Cardiac muscle cell (in vitro differentiated cells and primary cell): ENCODE data around the gene CEMIP. TPM values are rescaled to one million over a fixed set of nuclear protein-coding genes. Genes with fewer than 3 reads are reported as not detected.

Source experiments
- DNase-seq, 2 donors: peaks; one replicate each; pipeline versions ENCODE4 v3.0.0 to v3.0.0-alpha.2; 2010 to 2017; ENCODE audit warnings: low read depth in 1 of 2, low spot score in 1 of 2
- H3K27ac ChIP-seq: fragments of 200-600 bp; sonication (generic); 2 replicates; pipeline ENCODE4 v1.5.1; 2016
- H3K27me3 ChIP-seq: fragments of 200-600 bp; sonication (generic); 2 replicates; pipeline ENCODE4 v1.6.0; 2016; ENCODE audit warnings: control low read depth
- H3K36me3 ChIP-seq: fragments of 200-600 bp; sonication (generic); 2 replicates; pipeline ENCODE4 v1.5.1; 2016; ENCODE audit warnings: control low read depth
- H3K4me1 ChIP-seq: fragments of 200-600 bp; sonication (generic); 2 replicates; pipeline ENCODE4 v1.8.1; 2017; ENCODE audit warnings: low read depth, mild to moderate bottlenecking, mixed run types
- H3K4me3 ChIP-seq: fragments of 200-600 bp; sonication (generic); 2 replicates; pipeline ENCODE4 v1.5.1; 2016; ENCODE audit warnings: mild to moderate bottlenecking
- H3K9me3 ChIP-seq: fragments of 200-600 bp; sonication (generic); 2 replicates; pipeline ENCODE4 v1.5.1; 2017; ENCODE audit warnings: low read depth, mild to moderate bottlenecking, control low read depth
- polyA plus RNA-seq: library from polyadenylated mRNA; unstranded; fragments of >200 nt; fragmentation: Nextera tagmentation; extraction: Ambion mirVana; gene quantifications from 2 replicates; pipeline ENCODE4 v1.2.1, GENCODE V29; 2016
- total RNA-seq: library from RNA; depleted of rRNA; stranded (reverse); fragments of >200 nt; gene quantifications from 2 replicates; pipeline ENCODE4 v1.2.3, GENCODE V29; 2016
- TF ChIP-seq, protein P1 (sequence below): IDR thresholded peaks from 2 replicates; pipeline ENCODE4 v1.5.1; 2012; ENCODE audit warnings: low read depth, mild to moderate bottlenecking, low read length

CEMIP gene
- total and polyA plus RNA-seq, 2 experiments from 2014 or later: 0.12 to 1.9 TPM

DNA sequence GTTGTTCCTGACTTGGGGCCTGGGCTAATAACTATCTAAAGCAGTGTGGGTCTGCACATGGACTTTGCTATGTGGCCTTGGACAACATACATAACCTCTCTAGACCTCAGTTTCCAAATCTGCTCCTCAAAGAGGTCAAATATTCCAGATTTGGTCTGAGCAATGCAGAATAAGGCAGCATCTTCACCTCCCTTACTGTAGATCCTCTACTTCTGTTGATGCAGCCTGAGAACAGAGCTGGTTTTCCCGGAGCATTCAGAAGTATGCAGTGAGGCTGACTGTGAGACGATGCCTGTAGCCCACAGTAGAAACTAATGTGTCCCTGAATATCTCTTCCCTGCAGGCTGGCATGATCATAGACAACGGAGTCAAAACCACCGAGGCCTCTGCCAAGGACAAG, 145.1 kb downstream of the CEMIP start:
- no peak overlapping the region for H3K27ac ChIP-seq

DNA sequence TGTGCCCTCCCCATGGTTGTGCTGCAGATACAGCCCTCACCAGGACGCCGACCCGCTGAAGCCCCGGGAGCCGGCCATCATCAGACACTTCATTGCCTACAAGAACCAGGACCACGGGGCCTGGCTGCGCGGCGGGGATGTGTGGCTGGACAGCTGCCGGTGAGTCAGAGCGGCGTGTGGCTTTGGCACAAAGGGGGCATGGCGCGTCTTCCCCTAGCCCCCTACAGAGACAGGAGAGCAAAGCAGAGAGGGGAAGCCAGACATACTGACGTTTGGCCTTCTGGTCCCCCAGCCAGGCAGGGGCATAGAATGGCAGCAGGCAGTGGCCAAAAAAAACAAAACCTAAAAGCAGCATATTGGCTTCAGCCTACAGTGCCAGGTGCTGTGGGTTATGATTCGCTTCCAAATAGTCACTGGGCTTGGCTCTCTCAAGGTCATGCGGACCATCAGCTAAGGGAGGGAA, 146.5 kb downstream of the CEMIP start:
- H3K36me3 ChIP-seq: no peaks in the 10 kb centered on the region
- DNase-seq: no peak
- H3K27me3 ChIP-seq: no peaks in the 10 kb centered on the region
- no peak overlapping the region for H3K4me3 ChIP-seq
- TF ChIP-seq, protein P1, sequence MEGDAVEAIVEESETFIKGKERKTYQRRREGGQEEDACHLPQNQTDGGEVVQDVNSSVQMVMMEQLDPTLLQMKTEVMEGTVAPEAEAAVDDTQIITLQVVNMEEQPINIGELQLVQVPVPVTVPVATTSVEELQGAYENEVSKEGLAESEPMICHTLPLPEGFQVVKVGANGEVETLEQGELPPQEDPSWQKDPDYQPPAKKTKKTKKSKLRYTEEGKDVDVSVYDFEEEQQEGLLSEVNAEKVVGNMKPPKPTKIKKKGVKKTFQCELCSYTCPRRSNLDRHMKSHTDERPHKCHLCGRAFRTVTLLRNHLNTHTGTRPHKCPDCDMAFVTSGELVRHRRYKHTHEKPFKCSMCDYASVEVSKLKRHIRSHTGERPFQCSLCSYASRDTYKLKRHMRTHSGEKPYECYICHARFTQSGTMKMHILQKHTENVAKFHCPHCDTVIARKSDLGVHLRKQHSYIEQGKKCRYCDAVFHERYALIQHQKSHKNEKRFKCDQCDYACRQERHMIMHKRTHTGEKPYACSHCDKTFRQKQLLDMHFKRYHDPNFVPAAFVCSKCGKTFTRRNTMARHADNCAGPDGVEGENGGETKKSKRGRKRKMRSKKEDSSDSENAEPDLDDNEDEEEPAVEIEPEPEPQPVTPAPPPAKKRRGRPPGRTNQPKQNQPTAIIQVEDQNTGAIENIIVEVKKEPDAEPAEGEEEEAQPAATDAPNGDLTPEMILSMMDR: no peak
- H3K27ac ChIP-seq: no peak overlapping the region
- no peaks in the 10 kb centered on the region for H3K9me3 ChIP-seq
- H3K4me1 ChIP-seq: no peaks in the 10 kb centered on the region

More for the DNA sequence above, 145.1 kb downstream of the CEMIP start:
- no peaks in the 10 kb centered on the region for H3K4me1 ChIP-seq
- no peak overlapping the region for H3K4me3 ChIP-seq
- H3K36me3 ChIP-seq: no peaks in the 10 kb centered on the region
- TF ChIP-seq, protein P1: no peak
- no peak for DNase-seq
- H3K27me3 ChIP-seq: no peaks in the 10 kb centered on the region
- no peaks in the 10 kb centered on the region for H3K9me3 ChIP-seq

DNA sequence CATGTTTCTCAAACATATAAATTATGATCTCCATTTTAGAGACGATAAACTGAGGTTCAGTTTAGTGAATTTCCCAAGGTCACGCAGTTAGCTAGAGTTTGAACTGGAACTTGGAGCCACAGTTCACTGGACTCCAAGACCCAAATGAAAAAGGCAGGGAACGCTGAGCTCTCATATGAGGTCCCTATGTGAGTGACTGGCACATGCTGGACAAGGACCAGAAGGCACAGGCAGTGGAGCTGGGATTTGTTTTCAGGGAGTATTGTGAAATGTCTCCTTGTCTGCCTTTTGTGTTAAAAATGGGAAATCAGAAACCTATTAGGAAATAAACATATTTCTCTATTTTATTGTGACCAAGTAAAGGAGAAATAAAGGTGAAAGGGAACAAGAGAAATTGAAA, 147.0 kb downstream of the CEMIP start:
- Histone ChIP-seq H3K27ac (no peak overlapping the region), H3K4me1 (no peaks in the 10 kb centered on the region), H3K36me3 (no peaks in the 10 kb centered on the region), H3K4me3 (no peak overlapping the region), H3K27me3 (no peaks in the 10 kb centered on the region), H3K9me3 (no peaks in the 10 kb centered on the region)
- TF ChIP-seq, protein P1: no peak
- DNase-seq: no peak

DNA sequence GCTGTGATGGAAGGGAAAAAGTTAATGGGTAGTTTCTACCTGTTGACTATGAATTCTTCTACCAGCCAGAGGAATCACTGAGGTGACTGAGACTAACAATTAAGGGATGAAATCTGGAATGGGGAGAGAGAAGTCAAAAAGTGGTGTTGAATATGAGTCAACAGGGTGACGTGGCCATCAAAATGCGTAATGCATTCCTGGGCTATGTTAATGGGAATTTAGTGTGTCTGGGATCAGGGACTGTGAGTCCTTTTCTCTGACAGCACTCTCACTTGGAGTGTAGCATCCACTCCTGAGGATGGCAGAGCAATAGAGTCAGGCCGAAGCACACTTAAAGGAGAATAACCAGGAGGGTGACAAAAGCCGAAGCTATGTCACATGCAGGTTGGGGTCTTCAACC, 150.1 kb downstream of the CEMIP start:
- TF ChIP-seq, protein P1: no peak
- no peaks in the 10 kb centered on the region for H3K27me3 ChIP-seq
- H3K4me1 ChIP-seq: no peaks in the 10 kb centered on the region
- no peak overlapping the region for H3K4me3 ChIP-seq
- no peaks in the 10 kb centered on the region for H3K9me3 ChIP-seq
- DNase-seq: peak in 1 of 2 donors; percentile 58
- no peaks in the 10 kb centered on the region for H3K36me3 ChIP-seq
- no peak overlapping the region for H3K27ac ChIP-seq

DNA sequence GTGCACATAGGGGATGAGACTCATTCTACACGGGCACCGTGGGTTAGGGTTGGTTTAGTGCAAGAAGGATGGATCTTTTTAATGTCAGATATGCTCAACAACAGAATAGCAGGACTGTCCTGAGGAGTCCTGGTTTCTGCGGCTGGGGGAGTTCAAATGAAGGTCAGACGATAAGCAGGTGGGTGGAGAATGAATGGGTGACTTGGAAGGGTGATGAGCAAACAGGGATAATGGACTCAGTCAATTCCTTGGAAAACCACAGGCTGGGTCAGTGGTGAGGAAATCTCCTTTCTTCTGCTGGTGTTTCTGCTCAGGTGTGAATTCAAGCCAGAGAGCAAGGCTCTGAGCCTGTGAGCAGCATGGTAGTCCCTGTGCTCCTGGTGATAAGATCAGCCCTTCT, 150.5 kb downstream of the CEMIP start:
- no peak overlapping the region for H3K4me3 ChIP-seq
- H3K27me3 ChIP-seq: no peaks in the 10 kb centered on the region
- TF ChIP-seq, protein P1: no peak
- no peak overlapping the region for H3K27ac ChIP-seq
- peaks cover under 1% of the 10 kb centered on the region for H3K4me1 ChIP-seq
- DNase-seq: no peak
- H3K9me3 ChIP-seq: no peaks in the 10 kb centered on the region
- H3K36me3 ChIP-seq: no peaks in the 10 kb centered on the region

DNA sequence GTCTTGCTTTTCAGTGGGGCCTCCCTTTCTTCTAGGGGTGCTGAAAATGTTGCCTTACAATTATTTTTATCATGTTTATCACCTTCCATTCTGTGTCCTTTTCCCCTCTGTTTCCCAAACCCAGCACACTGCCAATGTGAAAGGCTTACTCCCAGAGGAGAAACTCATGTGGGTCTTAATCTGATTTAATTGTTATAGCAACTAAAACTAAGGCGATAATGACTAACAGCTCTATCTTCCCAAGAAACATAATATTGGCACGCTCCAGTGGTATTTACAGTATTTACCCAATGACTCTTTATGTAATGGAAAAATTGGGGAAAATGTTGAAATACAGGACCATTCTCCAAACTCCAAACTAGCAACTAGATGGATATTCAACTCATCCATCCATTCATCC, 152.0 kb downstream of the CEMIP start:
- H3K27ac ChIP-seq: no peak overlapping the region
- no peaks in the 10 kb centered on the region for H3K36me3 ChIP-seq
- H3K27me3 ChIP-seq: no peaks in the 10 kb centered on the region
- peaks cover 7% of the 10 kb centered on the region for H3K4me1 ChIP-seq
- peak in 1 of 2 donors; percentile 65 for DNase-seq
- no peak overlapping the region for H3K4me3 ChIP-seq
- no peaks in the 10 kb centered on the region for H3K9me3 ChIP-seq
- TF ChIP-seq, protein P1: no peak
